ENCODE measurements around the gene SEPHS1.

- TF ChIP-seq CTCF (IDR thresholded peaks at IDR 0.05) (no peak), EZH2 (IDR thresholded peaks at IDR 0.05; ENCODE audit: borderline replicate concordance, insufficient read depth, low read depth, low read length, poor library complexity, severe bottlenecking) (no peak)
These were observed 40.6 kb upstream of the SEPHS1 start for GRCh38 chr10:13388478-13389230.
